CD4-positive, alpha-beta T cell treated with Interleukin-6 at 100 ng/mL for 8 hours (primary cell): ENCODE results near the gene KRTAP2-1.
"Not testable (repeated sequence)": the region's sequence is repeated elsewhere in the genome, so short reads cannot be mapped to it uniquely, and the experiment has no call there.

Experiments used
- DNase-seq: peaks from one replicate; pipeline ENCODE4 v3.0.0-alpha.2; 2020; ENCODE audit warnings: mixed read lengths, low spot score

The KRTAP2-1 gene

DNA sequence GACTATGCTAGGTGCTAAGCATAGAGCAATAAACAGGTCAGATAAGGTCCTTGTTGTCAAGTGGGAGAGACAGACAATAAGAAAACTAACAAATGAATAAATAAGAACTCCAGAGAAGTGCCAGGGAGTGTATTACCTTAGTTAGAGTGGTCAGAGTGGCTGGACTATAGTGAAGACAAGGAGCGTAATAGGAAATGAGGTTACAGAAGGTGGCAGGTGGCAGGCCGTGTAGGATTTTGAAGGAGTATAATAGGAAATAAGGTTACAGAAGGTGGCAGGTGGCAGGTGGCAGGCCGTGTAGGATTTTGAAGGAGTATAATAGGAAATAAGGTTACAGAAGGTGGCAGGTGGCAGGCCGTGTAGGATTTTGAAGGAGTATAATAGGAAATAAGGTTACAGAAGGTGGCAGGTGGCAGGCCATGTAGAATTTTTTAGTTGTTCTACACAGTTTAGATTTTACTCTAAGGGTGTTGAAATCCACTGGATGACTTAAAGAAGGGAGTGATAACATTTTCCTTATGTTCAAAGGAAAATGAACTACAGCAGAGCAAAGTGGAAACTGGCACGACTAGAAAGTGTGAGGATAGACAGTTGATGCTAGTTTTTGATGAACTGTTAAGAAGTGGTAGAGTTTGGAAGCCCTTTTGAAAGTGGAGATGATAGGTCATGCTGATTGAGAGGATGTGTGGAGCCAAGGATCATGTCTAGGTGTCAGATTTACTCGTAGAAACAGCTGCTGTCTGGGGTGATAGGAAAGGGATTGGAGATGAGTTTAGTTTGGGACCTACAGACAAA is 34.6 kb downstream of the KRTAP2-1 start:
- DNase-seq, result no peak

DNA sequence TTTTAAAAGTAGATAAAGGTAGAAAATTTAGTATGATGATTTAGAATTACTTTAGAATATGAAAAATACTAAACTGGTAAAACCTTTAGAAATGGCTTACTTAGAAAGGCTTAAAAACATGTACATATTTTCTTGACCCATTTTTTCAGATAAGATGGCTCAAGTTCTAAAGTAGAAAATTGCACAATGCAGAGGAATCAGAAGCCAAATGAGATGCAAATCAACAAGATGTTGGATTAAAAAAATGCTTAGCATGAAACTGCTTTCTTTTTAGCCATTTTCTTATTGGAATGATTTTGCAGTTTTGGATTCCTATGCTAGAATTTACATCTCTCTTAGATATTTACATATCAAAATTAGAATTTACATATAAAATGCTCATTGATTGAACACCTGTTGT is 36.7 kb downstream of the KRTAP2-1 start:
- DNase-seq, result no peak

DNA sequence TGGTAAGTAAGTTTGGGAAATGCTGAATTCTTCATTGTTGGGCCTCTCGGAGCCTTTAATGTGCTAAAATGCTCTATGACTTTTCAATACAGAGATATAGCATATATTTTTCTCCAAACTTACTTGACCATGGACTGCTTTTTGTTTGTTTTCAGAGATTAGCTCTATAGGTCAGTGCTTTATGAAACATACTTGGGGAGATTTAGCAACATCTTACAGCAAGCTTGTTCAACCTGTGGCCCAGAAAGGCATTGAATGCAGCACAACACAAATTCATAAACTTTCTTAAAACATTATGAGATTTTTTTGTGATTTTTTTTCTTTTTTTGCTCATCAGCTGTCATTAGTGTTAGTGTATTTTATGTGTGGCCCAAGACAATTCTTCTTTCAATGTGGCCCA is 37.2 kb downstream of the KRTAP2-1 start:
- no peak for DNase-seq

DNA sequence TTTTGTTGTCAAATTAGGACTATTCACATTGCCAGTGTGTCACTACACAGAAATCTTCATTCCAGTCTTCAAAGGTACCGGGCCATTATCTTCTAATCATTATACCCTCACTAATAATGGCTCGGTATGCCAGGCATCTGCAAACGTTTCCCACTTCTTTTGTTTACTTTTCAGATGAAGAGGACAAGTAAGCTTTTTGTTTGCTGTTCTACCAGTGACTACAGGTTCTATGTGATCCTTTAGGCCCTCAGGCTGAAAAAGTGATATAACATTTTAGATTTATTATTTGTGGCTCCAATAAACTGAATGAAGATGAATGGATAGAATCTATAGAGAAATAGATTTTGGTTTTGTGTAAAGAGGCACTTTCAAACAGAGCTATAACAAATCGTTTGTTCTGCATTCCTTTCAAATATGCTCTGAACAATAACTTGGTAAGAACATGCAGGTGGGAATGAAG is 37.8 kb downstream of the KRTAP2-1 start:
- DNase-seq, result no peak

DNA sequence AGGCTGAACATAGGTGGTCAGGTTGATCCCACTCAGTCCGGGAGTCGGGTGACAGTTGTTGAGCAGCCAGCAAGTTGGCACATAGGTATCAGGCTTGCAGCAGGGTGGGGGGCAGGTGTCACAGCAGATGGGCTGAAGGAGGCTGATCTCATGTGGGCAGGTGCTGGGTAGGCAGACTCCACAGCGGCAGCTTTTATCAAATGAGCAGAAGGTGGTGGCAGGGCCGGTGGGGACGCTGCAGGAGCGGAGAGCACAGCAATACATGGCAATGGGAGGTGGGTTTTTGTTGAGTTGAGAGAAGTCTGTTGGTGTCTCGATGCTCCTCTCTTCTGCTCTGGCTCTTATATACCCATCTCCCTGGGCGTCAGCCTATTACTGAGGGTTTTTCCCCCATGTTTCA is 38.3 kb downstream of the KRTAP2-1 start, which contains the start of gene KRTAP3-1:
KRTAP3-1 (minus strand) TSS at position 318 of the 400 bp plus-strand sequence; CDS start at position 264, 54 bp downstream.
- no peak for DNase-seq

DNA sequence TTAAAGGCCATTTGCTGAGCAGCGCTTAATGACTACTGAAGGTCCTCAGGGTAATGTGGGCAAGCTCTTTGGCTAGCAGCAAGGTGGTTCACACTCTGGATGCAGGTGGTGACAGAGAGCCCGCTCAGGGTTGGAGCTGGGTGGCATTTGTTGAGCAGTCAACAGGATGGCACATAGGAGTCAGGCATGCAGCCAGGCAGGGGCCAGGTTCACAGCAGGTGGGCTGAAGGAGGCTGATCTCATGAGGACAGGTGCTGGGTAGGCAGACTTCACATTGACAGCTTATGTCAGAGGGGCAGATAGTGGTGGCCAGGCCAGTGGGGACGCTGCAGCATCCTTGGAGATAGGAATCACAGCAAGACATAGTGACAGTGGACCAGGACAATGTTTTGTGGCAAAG is 42.7 kb downstream of the KRTAP2-1 start:
- DNase-seq, result no peak

DNA sequence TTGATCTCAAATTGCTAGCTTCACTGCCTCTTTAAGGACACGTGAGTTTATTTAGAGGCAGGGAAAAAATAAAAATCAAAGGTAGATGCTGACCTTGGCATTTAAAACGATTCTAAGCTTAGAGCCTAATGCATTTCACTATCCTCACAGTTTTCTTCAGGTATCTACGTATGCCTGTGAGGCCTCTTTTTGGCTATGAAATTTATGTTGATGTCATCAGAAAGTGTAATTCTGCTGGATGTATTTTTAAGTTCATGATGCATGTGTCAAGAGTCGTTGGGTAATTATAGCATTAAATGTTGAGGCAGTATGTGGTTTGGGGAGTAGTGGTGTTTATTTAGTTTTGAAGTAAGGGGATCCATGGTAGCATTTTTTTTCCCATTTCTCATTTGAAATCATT is 43.2 kb downstream of the KRTAP2-1 start:
- DNase-seq, result no peak

DNA sequence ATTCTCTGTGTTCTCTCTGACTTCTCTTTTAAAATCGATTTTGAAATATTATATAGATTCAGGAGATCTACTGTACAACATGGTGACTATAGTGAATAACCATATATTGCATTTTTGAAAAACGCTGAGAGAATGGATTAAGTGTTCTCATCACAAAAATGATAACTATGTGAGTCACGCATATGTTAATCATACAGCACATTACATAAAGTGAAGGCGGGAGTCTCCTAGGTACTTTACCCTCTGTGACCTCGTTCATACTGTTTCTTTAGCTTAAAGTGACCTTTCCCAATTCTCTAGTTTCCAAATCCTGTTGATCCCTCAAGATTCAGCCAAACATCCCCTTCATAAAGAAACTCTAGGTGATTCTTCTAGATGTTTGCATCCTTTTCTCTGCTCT is 44.3 kb downstream of the KRTAP2-1 start:
- DNase-seq, result no peak

DNA sequence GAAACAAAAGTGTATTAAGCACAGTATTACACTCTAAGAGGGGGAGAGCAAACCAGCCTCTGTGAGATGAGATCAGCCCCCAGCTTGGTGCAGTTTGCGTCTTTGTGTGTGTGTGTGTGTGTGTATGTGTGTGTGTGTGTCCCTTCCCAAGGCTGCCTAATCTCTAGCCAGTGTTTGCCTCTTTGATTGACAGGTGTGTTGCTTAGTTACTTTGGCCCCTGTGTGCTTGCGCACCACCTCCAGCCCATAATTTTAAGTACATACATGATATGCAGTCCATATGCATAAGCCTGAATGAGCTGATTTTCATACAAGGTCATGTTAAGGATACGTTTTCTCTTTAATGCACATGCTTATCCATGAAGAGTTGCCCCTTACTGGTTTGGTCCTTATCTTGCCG is 45.3 kb downstream of the KRTAP2-1 start:
- DNase-seq, result no peak

DNA sequence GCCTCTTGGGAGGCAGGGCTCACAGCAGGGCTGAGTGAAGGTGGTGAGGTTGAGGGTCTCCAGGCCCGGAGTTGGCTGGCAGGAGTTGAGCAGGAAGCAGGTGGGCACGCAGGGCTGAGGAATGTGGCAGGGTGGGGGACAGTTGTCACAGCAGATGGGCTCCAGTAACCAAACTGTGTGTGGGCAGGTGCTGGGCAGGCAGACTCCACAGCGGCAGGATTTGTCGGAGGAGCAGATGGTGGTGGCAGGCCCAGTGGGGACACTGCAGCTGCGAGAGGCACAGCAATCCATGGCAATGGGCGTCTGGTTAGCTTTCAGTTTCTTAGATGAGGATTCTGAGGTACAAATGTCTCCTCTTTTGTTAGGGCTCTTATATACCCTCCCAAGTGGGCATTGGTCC is 47.6 kb downstream of the KRTAP2-1 start, which contains the start of gene KRTAP3-2:
KRTAP3-2 (minus strand) TSS at position 344 of the 400 bp plus-strand sequence; CDS start at position 291, 53 bp downstream.
- DNase-seq, result not testable (repeated sequence)

DNA sequence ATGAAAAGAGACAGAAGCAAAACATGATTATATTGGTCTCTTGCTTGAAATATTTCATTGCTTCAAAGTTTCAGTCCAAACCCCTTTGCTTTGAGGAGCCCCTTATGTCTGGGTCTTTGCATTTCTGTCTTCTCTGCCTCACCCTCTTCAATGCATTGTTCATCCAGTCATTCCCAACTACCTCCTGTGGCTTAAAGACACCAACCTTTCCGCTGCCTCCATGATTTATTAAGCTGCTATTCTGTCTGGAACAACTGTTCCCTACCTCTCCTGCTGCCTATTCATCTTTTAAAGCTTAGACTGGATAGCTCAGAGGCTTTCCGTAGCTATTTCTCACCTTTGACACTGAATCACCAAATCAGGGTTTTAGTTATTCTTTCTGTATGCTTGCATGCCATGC is 49.8 kb downstream of the KRTAP2-1 start:
- no peak for DNase-seq

DNA sequence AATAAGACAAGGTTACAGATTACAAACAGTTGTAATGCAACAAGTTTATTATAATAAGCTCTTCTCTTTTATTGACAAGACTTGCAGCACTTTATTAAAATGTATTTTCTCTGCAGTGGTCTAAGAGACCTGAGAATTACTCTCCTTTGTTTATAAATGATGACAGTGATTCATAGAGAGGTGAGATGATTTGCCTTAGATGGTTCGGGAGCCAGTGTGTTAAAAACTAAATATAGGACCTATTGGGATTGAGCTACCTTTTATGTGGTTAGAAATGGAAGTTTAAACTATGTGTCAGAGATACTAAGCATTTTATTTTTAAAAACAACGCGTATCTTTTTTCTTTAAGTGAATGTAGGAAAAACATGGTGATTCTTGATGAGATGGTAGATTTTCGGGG is 50.3 kb downstream of the KRTAP2-1 start:
- DNase-seq, result no peak
